Testis (tissue), 2 donors: Measurements from ENCODE around the gene NOTO.

Experiments
- CTCF ChIP-seq, 3 experiments: fragments of 450-650 bp in 2 of 3; fragments of 200-600 bp in 1 of 3; sonication (generic) in 1 of 3; IDR thresholded peaks; one replicate each; pipeline ENCODE4 v1.5.1; 2016 to 2019; ENCODE audit warnings: antibody characterized with exemption in 3 of 3, mild to moderate bottlenecking in 2 of 3, moderate library complexity in 1 of 3
- POLR2A ChIP-seq: fragments of 450-650 bp; IDR thresholded peaks from one replicate; pipeline ENCODE4 v1.6.1; 2017; ENCODE audit warnings: antibody characterized with exemption, mild to moderate bottlenecking, moderate library complexity

- no peak for TF ChIP-seq POLR2A
- TF ChIP-seq CTCF (IDR thresholded peaks at IDR 0.05): no peak
These were observed 31.8 kb downstream of the NOTO start, which contains the start of gene CCT7 for GRCh38 chr2:73233932-73234832.
